HG03159 (cell line): ENCODE results near the gene TSPAN18.

ENCODE experiments used
- ATAC-seq: cut with Tn5 transposase; IDR thresholded peaks from one replicate; pipeline ENCODE4 v1.9.1; 2021; ENCODE audit warnings: mild to moderate bottlenecking, moderate library complexity; ENCODE audit not compliant: unreplicated experiment

TSPAN18 gene

DNA sequence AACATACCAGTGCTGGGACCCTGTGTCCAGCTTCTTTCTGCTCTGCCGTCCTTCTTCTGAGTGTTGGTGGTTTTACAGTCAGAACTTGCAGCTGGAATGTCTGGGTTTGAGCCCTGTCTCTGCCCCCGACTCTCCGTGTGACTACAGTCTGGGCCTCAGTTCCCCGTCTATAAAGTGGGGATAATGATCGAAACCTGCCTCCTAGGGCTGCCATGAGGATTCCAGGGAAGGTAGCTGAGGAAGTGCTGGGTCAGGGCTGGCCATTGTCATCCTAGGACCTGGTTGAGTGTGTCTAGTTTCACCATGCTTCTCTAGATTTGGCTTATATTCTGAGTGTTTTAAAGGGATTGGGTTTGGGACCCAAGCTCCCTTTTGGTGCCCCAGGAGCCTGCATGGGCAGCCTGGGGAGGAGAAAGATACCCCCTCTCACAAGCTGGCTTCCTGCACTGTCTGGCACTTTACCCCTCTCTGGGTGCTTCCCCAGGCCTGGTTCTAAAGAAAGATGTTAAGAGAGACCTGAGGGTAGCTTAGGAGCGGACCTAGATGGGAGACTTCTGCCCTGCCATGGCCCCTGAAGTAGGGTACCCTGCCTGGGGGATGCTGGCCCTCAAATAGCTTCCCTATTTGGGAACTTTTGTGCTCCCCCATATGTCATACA, 49.9 kb downstream of the TSPAN18 start:
- no peak for ATAC-seq

DNA sequence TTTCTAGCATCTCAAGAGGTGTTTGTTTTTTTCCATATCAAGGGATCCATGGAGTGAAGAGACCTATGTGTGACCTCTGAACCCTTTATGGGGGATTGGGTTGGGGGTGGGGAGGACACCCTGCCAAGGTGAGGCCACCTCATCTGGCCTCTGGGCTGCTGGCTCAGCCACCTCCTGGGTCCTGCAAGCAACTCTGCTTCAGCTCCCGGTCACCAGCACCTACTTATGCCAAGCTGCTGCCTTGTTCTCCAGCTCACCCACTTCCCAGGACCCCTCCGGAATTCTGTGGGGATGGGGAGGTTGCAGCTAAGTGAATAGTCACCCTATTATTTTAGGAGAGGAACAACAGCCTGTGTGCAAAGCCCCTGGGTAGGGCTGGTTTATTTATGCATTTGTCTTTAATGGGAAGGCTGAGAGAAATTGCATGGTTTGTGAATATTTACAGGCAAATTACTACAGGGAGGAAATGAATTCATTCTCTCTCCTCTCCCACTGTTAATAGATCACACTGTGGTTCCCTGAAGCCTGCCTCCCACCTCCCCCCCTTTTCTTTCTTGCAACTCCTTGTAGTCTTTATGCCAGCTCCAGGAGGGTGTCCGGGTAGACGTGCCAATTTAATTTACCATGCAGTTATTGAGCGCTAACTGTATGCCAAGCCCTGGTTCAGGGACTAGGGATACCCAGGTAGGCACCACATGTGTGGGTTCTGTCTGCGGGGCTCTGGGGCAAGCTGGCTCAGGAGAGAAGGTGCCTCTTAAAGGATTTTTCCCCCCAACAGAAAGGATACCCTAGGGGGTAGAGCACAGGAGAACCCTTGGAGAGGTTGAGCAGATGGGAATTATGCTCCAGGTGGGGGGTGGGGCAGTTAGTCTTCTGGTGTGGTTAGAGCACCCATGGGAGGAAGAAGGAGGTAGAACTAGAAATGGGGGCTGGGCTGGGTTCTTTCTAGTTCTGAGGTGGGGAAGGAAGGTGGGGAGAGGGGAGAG, 50.7 kb downstream of the TSPAN18 start:
- ATAC-seq: no peak

DNA sequence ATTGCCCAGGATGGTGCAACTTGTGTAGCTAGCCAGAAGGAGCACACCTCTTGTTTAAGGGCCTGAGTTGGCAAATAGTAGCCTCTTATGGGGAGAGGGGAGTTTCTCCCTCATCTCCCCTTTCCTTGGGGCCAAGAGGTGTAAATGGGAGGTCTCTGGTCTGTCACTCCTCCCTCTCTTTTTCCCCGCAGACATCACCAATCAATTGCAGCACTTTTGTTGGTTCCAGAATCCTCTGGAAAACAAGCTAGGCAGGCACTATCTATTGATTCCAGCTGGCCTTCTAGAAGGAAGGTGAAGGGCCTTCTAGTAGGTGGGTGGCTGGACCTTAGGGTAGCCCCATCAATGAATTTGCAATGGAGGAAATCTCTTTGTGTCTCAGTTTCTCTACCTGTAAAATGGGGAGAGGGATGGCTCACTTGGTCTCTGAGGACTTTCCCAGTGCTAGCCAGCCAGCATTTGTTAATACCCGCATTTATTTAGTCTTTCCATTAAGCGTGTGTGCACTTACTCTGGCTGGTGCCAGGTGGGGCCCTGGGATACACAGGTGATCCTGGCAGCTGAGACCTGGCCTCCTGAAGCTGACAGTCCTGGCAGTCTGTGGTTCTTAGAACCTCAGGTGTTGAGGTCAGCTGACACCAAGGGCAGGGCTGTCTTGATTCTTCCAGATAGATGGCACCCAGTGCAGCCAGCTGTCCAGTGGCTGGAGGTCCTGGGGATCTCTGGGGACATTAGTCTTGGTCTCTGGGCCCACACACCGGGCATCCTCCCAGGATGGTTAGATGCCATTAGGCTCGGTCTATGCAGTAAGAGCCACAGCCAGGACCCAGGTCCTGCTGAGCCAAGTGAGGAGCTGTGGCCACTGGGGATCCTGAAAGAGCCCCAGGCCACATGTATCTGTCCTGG, 51.7 kb downstream of the TSPAN18 start:
- ATAC-seq: no peak

DNA sequence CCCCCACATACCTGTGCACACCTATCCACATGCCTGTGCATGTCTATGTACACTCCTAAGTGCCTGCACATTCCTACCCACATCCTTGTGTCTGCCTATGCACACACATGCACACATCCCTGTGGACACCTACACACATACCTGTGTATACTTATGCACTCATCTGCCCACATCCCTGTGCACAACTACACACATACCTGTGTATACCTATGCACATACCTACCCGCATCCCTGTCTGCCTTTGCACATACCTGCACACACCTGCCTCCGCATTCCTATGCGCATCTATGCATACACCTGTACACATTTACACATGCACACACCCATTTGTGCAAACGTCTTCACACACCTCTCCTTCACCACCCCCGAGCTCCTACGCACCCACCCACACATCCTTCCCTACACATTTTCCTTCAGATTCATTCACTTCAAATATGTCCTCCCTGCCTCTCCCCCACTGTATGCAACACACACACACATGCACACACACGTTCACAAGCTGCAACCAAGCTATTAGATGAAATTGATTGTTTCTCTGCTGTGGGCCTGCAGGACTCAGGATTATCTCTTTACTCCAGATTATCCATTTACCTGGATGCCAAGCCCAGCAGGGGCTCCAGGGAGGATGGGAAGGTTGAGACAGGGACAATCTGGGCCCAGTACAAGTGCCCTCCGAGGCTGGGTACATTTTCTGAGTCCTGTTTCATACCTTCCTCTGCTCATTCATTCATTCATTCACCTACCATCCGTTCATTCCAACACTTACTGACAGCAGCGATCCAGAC, 53.2 kb downstream of the TSPAN18 start:
- no peak for ATAC-seq

DNA sequence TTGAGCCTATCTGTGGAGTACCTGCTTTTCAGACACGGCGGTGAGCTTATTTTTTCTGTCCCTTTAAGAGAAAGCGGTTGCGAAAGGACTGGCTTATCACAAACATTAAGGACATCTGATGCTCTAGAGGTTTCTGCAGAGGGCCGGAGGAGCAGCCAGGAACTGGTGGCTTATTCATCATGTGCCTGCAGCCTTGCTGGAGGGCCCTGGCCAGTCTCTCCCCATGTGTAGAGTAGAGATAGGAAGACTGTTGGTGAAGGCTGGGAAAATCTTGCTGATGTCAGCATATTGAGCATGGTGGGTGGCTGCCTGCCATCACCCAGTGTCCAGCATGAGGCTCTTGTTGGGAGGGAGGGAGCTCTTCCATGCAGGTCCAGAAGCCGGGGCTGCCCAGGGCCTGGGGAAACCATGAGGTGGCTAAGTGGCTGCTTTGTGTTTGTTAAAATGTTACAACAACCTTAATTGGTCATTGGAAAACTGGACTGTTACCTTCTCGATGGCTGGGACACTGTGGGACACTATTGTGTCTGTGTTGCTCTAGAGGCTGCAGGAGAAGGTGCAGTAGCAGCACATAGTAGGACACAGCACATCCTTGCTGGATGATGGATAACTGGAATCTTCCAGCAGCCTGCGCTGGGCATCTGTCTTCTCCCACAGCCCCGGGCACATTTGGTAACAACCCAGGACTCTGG, 54.3 kb downstream of the TSPAN18 start:
- no peak for ATAC-seq

DNA sequence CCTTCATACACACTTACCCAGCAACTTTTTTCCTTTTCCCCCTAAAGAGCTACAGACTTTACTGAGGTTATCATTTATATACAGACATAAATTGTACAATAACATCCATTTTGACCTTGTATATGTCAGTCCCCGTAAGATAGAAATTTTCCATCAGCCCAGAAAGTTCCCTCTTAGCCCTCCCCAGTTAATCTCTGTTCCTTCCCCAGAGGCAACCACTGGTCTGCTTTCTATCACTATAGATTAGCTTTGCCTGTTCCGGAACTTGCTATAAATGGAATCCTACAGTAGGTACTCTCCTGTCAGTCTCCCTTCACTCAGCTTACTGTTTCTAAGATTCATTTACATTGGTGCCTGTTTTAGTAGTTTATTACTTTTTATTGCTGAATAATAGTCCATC, 54.9 kb downstream of the TSPAN18 start:
- ATAC-seq: no peak

DNA sequence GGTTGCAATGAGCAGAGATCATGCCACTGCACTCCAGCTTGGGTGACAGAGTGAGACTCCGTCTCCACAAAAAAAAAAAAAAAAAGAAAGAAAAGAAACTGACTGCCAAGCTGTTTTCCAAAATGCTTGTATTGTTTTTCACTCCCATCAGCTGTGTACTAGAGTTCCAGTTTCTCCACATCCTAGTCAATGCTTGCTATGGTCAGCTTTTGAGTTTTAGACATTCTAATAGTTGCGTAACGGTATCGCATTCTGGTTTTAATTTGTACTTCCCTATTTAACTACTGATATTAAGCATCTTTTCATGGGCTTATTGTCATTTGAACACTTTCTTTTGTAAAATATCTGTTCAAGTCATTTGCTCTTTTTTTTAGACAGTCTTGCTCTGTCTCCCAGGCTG, 55.7 kb downstream of the TSPAN18 start:
- ATAC-seq: no peak

DNA sequence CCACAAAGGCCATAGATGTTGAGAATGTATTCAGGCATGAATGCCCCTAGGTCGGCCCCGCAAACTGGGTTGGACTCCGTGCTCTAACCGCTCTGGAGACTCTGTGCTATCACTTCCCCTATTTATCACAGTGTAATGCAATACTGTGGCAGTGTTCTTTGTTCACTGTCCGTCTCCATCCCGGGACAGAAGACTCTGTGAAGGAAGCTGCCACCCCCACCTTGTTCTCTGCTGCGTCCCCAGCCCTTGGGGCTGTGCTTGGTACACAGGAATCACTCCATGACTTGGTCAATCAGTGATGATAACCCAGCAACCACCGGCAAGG, 57.6 kb downstream of the TSPAN18 start:
- no peak for ATAC-seq

DNA sequence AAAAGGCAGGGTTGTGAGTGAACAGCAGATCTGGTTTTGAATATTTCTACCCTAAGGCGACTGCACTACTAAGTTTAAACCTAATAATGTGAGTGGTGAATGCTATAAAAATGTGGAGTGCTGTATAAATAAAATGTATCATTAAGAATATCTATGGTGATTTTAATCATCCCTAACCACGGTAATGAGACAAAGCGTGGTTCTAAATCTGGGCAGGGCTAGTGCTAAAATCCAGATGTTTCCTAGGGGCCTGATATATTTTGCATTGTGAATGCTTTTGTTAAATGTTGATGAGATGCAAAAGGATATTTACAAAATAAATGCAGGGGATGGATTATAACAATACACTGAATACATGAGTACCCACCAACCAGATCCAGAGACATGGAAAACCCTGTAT, 58.1 kb downstream of the TSPAN18 start:
- ATAC-seq: no peak

DNA sequence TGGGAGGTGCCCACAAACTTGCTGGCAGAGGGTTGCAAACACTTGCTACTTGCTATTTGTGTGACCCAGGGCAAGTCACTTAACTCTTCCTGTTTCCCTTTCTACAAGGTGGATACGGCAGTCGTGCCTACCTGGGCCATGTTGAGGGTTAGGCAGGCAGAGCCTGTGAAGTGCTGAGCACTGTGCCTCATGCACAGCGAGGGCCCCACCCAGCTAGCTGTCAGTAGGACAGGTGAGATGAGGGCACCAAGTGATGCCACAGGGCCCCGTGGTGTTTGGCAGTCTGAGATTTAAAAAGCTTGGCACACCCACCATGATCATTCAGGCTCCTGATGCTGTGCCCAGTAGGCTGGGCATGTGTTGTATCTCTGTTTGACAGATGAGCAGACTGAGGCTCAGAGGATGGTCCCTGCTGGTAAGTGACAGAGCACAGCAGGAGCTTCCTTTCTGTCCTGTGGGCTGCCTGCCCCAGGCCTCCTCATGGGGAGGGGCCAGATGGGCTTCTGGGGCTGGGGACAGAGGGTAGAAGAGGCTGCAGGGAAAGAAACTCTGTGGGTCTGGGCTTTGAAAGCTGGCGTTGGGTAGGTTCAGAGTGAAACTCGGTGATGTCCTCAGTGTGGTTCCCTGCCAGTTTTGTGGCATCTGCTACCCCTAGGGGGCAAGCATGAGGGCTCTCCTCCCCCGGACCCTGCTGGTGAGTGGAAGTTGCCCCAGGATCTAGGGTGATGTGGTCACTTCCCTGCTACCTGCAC, 59.3 kb downstream of the TSPAN18 start:
- no peak for ATAC-seq

DNA sequence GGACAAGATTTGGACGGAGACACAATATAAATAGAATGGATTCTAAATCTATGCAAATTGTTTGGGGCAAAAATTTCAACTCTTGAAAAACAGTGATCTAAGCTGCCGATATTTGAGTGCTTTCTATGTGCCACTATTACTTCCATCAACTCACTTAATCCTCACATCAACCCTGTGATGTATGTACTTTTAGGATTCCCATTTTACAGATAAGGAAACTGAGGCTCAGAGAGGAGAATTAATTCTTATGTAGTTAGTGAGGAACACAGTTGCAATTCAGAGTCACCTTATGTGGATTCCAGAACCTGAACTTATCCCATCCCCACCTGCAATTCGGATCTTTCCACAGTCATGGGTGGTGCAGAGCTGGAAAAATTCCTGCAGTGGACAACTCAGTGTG, 60.3 kb downstream of the TSPAN18 start:
- no peak for ATAC-seq

DNA sequence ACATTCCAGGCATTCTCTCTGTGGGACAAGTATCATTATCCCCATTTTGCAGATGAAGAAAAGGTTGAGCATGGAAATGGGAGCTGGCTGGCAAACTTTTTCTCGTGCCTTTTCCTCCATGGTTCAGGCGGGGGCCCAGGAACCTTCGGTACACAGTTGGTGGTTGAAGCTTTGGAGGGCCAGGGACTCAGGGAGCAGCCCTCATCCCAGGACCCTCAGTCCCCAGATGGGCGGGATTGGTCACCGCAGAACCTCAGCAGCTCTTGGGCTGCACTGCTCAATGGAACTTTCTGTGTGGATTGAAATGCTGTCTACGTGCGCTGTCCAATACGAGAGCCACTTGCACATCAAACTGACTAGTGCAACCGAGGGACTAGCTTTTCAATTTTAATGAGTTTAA, 61.2 kb downstream of the TSPAN18 start:
- no peak for ATAC-seq

DNA sequence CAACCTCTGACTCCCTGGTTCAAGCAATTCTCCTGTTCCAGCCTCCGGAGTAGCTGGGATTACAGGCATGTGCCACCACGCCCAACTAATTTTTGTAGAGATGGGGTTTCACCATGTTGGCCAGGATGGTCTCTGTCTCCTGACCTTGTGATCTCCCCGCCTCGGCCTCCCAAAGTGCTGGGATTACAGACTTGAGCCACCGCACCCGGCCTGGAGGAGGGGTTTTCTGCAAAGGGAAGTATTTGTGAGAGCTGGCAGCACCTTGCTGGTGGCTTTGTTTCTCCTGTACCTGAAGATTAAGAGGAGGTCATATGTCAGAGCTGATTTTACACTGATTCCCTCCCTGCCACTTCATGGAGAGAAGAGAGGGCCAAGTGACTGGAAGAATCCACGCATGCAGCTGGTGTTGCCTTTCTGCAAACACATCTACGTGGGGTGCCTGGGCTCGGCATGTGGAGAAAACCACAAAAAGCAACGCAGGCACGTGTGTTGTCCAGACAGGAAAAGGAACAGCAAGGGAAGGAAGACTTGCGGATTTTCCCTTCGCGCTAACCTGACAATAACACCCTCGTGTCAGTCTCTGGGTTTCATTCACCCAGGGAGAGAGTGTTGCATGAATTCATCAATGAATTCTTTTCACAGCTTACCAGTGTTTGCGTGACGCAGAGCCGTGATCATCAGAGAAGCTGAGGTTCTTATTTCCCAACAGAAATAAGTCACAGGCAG, 61.9 kb downstream of the TSPAN18 start:
- ATAC-seq: no peak

DNA sequence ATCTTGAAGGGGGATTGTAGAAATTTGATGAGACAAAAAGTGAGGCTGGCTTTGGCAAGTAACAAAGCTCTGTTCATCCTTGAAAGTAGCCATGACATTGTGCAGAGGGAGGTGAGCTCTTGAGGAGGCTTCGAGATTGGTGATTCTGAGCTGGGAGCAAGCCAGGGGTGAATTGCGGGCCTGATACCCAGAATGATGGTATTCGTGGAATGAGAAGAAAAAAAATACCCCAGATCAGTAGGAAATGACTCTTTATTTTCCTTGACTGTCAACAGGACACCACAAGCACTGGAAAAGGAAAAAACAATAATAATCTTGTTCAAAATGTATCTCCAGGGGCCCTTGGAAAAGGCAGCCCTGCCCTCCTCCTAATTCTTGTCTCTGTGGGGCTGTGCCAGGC, 62.7 kb downstream of the TSPAN18 start:
- no peak for ATAC-seq

DNA sequence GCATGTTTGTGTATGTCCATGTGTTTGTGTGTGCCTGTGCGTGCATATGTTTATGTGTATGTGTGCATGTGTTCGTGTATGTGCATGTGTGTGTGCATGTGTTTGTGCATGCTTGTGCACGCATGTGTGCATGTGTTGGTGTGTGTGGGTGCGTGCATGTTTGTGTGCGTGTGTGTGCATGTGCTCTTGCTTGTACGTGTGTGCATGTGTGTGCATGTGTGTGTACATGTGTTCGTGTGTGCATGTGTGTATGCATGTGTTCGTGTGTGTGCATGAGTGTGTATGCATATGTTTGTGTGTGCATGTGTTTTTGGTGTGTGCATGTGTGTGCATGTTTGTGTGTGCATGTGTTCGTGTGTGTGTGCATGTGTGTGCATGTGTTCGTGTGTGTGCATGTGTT, 63.4 kb downstream of the TSPAN18 start:
- ATAC-seq: no peak

DNA sequence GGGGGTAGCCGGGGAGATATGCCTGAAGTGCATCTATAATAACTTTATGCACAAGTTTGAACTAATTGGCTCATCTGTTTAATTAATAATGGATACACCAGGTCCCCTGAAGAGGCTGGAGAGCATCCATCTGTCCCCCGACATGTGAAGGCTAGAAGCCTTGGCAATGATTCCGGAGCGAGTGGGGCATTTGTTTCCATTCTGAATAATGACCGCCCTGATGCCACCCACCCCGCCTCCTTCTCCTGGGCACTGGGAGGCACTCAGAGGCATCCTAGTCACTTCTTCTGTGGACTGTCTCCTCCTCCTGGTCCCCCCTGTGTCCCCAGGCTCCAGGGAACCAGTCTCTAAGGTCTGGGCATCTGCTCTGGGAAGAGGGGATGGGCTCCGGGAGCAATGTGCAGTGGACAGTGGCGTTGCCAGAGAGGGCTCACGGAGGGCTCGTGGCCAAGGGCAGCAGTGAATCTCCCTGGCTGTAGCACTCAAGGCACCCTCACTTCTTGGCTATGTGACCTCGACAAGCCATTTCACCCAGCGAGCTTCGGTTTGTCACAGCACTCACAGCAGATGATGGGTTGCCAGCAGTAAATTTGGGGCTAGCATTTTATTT, 64.7 kb downstream of the TSPAN18 start:
- ATAC-seq: no peak

DNA sequence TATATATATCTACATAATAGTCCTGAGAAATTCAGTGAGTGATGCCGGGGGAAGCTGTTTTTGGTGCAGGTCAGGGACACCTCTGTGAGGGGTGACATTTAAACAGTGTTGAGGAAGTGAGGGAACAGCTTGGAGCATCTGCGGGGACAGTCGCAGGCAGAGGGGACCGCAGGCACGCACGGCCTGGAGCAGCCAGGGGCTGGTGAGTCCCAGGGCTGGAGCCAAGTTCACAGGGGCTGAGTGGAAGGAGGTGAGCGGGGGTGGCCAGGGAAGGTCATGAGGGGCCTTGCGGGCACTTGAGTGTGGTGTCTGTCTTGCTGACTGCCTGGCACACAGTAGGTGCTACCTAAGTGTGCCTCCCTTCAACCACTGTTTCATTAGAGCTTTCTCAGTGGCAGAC, 65.4 kb downstream of the TSPAN18 start:
- ATAC-seq: no peak

DNA sequence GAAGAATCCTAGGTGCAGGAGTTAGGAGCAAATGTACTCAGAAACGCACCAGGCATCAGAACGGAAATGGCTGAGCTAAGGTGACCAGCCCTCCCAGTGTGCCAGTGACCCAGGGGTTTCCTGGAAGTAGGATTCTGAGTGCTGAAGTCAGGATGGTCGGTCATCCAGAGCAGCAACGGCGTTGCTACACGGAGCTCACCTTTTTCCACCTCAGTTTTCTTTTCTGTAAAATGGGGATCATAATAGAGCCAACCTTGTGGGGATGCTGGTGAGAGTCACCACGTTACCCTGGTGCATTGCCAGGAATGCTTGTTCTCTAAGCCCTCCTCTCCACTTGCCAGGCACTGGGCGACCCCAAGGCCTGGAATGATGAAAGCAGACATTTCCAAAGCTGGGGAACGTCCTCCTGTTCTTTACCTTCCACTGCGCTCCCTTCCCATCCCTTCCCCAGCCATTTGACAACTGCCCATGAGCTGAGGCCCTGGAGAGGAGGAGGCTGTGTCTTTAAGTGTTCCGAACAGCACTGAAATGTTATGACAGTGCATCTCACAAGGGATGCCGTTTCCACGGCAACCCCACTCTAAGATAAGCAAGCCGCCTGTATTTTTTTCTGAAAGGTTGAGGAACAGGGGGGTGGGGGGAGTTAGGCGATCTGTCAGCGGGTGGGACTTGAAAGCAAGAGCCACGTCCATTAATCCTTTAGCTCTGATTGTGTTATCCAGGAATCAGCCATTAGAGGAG, 66.8 kb downstream of the TSPAN18 start:
- ATAC-seq: no peak
